NCI-H187 (cell line): ENCODE measurements around the gene PREX1.
A peak's percentile ranks its signal among the peaks of the same experiment; 100 is the strongest.

Experiments
- DNase-seq, 2 experiments: peaks; one replicate each; lab custom pipeline; 2025; lab: John Stamatoyannopoulos, UW

PREX1 gene

DNA sequence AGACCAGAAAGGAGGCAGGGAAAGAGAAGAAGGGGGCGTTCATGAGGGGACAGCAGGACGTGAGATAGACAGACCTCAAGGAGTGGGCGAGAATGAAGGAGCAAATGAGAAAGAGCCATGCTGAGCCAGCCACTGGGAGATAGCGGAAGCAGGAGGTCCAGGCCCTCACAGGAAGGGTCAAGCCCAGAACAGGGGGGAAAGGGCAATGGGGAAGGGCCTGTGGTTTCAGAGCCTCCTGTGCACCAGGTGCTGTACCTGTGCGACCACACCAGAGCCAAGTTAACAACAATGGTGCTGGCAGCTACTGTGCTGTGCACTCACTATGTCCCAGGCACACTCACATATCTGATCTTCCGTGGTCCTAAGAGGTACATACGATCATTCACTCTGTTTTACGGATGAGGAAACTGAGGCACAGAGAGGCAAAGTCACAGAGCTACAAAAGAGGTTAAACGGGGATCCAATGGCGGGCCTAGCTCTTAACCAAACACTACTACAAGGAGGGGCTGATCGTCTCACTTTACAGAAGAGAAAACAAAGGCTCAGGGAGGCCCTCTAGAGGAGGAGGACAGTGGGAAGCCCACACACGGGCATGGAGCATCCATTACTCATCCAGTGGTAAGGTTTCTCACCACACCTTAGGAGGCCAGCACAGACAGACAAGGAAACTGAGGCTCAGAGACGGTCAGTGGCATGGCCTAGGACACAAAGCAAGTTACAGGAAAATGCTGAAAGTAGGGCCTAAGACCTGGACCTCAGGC lies 129.1 kb downstream of the PREX1 start:
- no peak for DNase-seq

DNA sequence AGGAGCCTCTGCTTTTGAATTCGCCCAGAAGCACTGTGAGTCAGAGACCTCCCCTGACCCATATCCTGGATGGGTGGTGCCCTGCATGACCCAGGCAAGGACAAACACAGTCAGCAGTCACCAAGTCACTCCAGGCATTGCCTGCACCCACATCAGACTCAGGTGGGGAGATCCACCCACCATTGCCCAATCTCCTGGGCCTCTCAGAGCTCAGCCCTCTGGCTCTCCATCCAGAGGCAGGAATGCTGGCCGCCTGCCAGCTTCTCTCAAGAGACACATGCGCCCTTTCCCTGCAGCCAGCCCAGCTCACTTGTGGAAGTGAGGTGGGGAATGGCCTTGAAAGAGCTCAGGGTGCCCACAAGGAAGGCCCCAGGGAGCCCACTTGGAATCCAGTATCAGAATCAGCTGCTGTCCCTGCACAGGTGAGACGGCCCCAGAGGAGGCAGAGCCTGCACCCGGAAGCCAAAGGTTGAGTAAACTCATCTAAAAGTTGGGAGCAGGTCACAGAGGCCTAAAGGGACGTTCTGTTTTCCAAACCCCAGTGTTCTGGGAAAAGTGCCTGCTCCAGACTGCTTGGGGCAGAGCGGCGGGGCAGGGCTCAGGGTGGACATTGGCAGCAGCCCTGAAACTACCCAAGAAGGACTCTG lies 129.8 kb downstream of the PREX1 start:
- peak; percentile 67 to 69 for DNase-seq

DNA sequence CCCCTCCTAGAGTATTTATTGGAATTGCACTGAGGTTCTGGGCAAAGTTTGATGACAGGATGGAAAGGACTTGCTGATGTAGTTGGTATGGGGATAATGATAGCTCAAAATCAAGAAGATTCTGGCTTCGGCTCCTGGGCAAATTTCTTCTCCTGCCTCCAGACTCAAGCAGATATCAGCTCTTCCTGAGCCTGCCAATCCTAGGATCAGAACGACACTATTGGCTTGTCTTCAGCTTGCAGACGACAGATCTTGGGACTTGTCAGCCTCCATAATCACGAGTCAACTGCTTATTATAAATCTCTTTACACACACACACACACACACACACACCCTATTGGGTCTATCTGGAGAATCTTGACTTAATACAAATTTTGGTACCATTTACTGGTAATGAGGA lies 131.1 kb downstream of the PREX1 start:
- no peak for DNase-seq

DNA sequence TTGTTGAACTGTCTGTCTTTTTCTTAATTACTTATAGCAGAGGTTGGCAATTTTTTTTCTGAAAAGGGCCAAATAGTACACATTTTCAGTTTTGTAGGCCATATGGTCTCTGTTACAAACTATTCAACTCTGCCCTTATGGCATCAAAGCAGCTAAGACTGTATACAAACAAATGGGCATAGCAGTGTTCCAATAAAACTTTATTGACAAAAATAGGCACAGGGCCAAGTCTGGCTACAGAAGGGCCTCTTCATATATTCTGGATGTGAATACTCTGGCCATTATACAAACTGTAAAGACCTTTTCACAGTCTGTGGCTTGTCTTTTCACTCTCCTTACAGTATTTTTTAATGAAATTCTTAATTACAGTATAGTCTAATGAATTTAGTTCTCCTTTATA lies 132.1 kb downstream of the PREX1 start:
- DNase-seq = no peak

DNA sequence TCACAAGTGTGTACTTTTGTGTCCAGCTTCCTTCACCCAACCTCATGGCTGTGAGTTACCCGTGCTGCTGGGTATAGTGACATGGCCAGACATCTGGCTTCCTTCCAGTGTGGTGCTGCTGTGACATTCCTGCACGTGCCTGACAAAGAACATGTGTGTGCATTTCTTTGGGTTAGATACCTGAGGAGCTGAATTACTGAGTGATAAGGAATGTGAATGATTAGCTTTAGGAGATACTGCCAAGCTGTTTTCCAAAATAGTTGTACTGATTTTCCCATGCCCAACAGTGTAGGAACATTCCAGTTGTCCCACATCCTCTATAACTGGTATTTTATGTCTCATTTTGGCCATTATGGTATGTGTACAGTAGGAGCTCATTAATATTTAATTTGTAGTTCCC lies 132.5 kb downstream of the PREX1 start:
- no peak for DNase-seq

DNA sequence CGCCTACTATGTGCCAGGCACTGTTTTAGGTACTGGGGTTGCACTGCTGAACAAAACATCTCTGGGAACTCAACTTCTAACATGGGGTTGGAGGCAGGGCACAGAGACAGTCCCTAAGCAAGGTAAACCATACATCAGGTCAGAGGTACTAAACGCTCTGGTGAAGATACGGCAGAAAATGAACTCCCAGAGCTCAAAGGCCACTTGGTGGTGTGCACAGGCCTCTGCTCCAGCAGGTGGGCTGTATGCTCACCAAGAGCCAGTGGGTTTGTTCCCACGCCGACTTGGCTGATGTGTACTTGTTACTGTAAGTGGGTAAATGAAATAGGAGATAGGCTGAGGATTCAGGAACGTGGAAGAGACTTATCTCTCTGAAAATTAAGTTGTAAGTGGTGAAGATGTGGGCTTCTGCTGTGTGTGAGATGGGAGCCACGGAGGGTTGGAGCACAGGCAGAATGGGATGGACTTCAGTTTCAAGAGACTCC lies 133.4 kb downstream of the PREX1 start:
- no peak for DNase-seq

DNA sequence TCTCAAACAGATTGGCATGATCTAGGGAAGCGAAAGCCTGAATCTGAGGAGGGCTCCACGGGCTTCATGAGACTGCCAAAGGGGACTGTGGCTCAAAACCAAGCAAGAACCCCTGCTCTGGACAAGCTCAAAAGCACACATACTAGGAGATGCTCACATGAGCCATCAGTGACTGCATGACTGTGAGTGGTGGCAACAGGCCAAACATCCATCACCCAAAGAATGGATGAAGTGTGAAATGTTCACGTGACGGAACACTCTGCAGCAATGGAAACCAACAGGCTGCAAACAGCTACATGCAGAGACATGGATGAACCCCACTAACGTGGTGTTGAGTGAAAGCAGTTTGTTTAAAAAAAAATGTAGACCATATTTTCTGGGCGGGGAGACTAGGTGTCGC lies 136.3 kb downstream of the PREX1 start:
- no peak for DNase-seq

DNA sequence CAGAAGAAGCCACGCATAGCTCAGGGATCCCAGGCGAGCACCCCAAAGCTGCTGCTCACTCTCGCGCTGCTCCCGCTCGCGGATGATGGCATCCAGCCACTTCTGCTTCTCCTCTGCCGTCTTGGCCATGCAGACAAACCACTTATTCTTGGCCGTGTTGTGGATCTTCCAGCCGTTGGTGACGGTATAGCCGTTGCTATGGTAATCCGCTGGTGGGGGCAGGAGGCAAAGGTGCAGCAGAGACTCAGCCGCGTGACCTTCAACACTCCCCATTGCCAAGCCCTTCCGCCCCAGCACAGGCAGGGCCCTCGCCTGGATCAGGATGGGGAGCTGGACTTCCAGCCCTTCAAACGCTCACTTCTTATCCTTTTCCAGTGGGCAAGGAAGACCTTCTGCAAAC lies 136.9 kb downstream of the PREX1 start:
- no peak for DNase-seq

DNA sequence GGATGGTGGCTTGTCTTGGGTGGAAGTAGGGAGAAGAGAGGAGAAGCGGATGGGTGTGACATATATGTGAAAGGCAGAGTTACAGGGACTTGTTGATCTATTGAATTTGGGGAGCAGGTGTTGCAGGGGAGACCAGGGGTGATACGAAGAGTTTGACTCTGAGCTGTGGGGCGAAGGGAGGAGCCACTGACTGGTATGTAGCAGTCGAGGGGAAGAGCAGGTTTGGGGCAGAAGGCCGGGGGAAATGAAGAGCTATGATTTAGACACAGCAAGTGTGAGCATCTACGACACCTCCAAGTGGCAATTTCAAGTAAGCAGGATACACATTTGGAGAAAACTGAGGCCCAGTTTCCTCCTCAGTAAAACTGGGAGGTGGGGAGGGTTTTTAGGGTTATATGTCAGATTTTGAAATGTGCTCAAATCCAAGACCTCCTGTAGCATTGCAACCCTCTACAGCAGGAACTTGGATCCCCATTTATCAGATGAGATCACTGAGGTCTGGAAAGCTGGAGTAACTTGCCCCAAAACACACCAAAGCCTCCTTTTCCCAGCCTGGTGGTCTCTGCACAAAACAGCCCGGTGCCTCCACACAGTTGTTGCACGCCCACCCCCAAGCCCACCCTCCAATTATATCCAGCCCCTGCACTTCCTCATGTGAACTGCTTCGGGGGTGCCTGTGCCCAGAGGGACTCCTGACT lies 137.8 kb downstream of the PREX1 start:
- DNase-seq = no peak

DNA sequence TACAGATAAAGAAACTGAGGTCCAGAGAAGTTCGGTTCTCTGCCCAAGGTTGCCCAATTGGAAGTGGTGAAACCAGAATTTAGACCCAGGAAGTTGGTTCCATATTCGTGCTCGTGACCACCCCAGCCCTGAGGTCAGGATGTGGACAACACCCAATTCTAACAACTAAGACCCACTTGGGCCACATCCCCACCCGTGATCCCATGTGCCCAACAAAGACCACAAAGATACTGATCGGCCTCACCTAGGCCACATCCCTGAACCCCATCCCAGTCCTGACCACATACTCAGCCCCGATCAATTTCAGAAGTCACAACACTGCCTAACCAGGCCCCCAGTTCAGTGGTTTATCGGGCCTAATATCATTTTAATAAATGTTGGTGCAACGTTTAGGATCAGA lies 138.4 kb downstream of the PREX1 start:
- no peak for DNase-seq

DNA sequence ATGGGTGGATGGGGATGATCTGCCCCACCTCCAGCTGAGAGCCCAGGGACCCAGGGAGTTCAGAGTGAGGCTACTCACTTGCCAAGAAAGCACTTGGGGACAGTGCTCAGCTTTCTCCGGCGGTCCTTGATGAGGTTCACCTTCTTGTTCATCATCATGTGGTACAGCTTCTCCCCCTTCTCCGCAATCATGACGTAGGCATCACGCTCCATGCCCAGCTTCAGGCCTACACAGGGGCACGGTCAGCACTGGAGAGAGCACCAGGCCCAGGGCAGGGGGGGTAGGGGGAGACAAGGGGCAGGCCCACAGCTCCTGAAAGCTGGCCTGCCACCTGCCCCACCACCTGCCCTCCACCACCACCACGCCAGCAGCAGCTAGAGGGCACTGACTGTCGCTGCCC lies 139.2 kb downstream of the PREX1 start:
- DNase-seq = no peak

DNA sequence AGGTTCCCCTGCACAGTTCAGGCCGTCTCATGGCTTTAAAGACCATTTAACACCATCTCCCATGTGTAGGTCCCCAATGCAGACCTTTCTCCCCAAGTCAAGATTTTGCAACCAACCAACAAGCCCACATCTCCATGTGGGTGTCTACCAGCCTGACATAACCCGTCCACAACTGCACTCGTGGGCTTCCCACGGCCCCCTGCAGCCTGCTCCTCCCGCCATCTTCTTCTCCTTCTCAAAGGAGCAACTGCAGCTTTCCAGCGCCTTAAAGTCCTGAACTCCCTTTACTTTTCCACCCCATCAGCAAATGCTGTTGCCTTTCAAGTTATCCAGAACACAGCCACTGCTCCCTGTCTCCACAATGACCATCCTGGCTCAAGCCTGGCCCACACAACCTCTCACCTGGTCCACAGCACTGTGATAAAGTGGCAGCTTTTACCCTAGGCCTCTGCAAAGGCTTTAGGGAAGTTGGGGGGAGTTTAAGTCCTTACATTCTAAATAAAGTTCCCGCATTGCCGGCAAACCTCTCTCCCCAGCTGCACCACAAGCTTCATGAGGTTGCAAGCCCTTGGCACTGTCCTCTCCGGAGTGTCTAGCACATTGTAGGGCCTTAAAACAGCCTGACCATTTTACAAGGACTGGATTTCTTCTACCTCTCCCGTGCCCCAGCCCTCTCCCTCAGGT lies 140.5 kb downstream of the PREX1 start:
- no peak for DNase-seq

DNA sequence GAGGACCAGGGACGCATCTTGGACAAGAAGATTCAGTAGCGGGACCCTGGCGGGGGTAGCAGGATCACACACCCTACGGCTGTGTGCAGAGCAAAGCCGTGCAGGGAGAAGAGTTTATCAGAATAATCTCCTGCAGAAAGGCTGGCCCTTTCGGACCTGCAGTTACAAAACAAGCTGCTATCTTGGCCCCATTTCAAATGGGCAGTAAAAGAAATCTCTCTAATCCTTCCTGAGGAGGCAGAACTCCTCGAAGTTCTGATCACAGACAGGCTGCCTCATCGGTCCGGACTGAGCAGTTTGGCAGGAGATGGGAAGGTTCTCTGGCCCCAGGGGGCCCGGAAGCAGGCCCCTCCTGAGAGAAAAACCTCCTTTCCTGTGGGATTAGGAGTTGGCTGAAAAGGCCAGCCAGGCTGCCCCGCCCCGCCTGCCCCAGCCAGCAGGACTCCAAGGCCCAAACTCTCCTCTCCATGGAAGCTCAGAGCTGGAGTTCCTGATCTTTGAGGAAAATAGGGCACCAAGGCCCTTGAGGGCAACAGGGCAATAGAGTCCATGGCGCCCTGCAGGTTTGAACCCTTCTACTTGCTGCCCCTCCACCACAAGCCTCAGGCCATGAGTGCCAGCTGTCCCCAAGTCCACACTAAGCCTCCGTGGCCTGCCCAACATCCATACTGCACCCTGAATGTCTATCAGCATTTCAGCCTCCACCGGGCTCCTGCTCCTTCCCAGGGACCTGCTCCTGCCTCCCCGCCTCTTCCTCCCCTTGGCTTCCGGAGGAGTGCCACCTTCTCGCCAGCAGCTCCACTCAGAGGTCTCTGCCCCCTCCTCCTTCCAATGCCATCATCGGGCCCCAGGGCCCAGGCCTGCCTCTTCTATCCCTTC lies 141.3 kb downstream of the PREX1 start:
- DNase-seq = no peak

DNA sequence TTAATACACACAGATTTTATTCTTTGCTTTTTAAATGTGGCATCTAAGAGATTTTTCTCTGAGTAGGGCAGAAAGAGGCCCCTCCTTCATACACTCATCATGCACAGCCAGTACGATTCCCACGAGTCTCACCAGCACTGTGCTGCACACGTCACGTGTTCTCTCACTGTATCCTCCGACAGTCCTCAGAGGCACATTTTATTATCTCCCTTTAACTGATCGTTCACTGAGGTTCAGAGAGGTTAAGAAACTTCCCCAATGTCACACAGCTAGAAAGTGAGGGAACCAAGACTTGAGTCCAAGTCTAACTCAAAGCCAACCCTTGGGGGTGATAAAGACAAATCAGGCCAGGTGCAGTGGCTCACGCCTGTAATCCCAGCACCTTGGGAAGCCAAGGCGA lies 142.5 kb downstream of the PREX1 start:
- DNase-seq = no peak

DNA sequence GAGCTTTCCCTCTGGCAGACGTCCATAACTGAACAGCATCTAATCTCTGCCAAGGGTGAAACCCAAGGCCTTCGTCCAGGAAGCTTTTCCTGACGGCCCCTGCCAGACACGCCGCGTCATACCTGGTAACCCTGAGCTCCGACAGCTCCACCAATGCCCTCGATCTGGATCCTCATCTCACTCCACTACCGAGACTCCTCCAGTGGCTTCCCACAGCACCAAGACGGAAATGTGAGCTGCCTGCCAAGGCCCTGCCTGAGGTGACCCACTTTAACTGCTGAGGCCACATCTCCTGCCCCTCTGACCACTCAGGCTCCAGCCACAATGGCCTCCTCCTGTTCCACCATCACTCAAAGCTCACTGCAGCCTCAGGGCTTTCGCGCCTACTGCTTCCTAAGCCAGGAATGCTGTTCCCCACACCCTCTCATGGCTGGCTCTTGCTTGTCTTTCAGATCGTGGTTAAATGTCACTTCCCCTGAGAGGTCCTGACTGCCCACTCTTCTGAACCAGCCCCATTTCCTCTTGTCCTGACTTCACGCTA lies 143.2 kb downstream of the PREX1 start:
- DNase-seq = no peak

DNA sequence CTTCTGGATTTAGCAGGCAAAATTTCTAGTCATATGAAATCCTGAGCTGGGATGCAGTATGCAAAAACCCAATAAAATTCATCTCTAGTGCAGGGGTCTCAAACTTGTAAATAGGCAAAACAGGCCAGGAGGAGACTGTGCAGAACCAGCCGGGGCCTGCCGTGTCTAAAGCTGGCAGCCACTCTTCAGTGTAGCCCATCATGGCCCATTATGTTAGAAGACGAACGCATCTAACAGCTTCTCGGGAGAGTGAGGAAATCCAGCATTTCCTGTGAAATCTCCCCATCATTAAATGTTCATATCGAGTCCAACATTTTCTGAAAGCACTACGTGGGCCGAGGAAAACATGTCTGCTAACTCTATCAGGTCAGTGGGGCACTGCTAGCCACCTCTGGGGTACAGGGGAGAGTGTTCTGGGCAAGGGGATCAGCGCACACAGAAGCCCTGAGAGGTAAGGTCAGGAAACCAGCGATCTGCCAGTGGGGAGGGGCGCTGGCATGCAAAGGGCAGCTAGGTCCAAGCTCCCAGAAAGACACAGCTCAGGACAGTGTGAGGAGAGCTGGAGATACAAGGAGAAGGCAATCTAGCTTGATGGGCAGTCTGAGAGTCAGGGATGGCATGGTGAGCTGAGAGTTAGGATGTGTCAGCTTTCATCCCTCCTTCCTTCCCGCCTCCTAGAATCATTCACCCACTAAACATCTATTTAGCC lies 144.2 kb downstream of the PREX1 start:
- DNase-seq = no peak

DNA sequence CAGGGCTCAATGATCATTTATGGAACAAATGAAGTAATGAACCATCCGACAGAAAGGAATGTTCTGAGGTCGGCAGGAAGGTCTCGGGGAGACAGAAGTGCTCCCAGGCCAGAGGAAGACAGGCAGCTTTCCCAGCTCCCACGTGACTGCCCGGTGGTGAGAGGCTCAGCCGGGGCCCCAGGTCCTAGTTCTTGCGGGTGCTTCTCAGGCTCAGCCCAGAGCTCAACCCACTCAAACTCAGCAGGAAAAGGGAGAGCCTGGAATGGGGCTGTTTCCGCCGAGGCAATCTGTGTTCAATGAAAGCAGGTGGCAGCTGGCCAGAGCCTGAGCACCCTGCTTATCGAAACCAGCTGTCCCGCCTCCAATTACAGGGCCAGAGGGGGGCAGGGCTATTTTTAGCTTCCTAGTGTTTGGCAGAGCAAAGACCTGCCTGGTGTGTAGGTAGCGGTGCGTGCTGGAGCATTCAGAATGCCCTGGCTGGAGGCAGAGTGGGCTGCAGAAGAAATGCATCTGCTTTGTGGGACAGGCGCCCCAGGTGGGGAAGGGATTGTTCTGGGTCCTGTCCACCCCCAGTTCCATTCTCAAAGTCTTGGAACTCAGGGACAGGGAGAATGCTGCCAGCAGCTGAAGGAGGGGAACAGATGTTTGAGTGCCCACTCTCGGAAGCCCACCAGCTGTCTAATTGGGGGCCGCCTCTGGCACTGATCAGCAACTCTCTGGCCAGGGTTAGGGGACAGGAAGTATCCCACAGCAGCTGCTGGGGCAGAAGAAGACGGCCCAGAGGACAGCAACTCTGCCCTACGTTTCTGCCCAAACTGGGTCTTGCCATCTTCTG lies 145.1 kb downstream of the PREX1 start:
- DNase-seq = peak; percentile 89 to 93

DNA sequence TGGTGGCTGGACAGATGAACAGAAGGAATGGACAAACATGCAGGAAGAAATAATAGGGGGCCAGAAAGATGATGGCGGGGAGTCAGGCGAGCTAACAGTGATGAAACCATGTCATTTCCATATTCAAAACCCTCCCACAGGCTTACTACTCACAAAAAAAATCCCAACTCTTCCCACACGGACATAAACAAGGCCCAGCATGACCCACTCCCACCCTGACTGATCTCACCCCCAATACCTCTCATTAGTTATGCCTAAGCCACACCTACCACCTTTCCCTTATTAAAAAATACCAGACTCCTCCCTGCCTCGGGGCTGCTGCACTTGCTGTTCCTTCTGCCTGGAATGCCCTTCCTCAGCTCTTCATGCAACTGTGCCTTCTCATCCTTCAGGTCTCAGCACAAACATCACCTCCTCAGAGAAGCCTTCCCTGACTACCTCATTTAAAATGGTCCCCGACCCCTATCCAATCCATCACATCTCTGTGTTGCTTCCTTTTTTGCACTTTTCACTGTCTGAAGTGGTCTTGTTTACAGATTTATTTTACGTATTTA lies 145.8 kb downstream of the PREX1 start:
- DNase-seq = no peak

DNA sequence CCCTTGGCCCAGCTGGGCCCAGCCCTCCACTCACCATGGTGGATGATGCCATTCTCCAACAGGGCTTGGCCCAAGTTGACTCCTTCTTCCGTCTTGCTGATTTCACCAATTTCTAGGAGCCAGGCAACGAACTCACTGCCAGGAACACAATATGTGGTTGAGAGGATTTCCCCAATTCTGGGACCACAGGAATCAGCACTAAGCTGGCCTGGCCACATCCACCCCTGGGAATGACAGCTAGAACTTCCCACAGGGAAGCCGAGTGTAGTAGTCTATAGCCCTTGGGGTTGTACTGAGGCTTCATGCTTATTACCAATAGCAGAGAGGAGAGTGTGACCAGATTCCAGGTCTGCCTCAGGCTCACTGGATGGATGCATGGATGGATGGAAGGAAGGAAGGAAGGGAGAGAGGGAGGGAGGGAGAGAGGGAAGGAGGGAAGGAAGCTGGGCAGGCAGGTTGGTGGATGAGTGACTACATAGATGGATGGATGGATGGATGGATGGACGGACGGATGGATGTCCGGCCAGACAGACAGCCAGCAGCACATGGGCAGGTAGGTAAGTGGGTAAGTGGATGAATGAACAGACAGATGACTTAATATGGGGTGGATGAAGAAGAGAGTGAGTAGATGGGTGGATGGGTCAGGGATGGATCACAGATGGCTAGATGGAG lies 146.5 kb downstream of the PREX1 start:
- no peak for DNase-seq
